Transverse colon (tissue), 4 donors: ENCODE data around the gene MSLN. TPM values are rescaled to one million over a fixed set of nuclear protein-coding genes. Genes with fewer than 3 reads are reported as not detected.

Experiments
- DNase-seq: peaks from one replicate; pipeline ENCODE4 v3.0.0-alpha.2; 2019
- H3K27ac ChIP-seq, 4 donors: fragments of 200-600 bp; sonication (generic); 2 replicates each; pipeline ENCODE4 v1.5.1; 2016 to 2018; ENCODE audit warnings: inconsistent platforms in 4 of 4
- H3K27me3 ChIP-seq: fragments of 200-600 bp; sonication (generic); 2 replicates; pipeline ENCODE4 v1.5.1; 2017; ENCODE audit warnings: inconsistent platforms
- H3K36me3 ChIP-seq, 4 donors: fragments of 200-600 bp; sonication (generic); 2 replicates each; pipeline ENCODE4 v1.5.1; 2017 to 2019; ENCODE audit warnings: inconsistent platforms in 4 of 4
- H3K4me1 ChIP-seq, 4 donors: fragments of 200-600 bp; sonication (generic); 2 replicates each; pipeline ENCODE4 v1.5.1; 2017 to 2020; ENCODE audit warnings: inconsistent platforms in 4 of 4
- H3K4me3 ChIP-seq, 4 donors: fragments of 200-600 bp; sonication (generic); 1 replicate in 1 of 4; 2 replicates in 3 of 4; pipeline versions ENCODE4 v1.5.1 to v1.6.1; 2017 to 2019; ENCODE audit warnings: inconsistent platforms in 4 of 4
- H3K9me3 ChIP-seq, 2 donors: fragments of 200-600 bp; sonication (generic); 2 replicates each; pipeline ENCODE4 v1.5.1; 2017 to 2019; ENCODE audit warnings: inconsistent platforms in 2 of 2
- EP300 ChIP-seq: sonication (generic); formaldehyde crosslinking; IDR thresholded peaks from one replicate; pipeline ENCODE4 v1.6.1; 2017; ENCODE audit warnings: antibody characterized with exemption, low read depth
- POLR2A ChIP-seq: fragments of 450-650 bp; IDR thresholded peaks from one replicate; pipeline ENCODE4 v1.6.1; 2016; ENCODE audit warnings: antibody characterized with exemption, mild to moderate bottlenecking, moderate library complexity
- POLR2AphosphoS5 ChIP-seq, 3 donors: sonication (generic); formaldehyde crosslinking; IDR thresholded peaks; one replicate each; pipeline ENCODE4 v1.6.1; 2016; ENCODE audit warnings: antibody characterized with exemption in 3 of 3
- WGBS, 2 donors: methylation state at CpG; one replicate each; pipeline ENCODE4 v1.1.5; 2018; ENCODE audit warnings: low coverage in 1 of 2; 5-methylcytosine and 5-hydroxymethylcytosine counted together
- in situ Hi-C, 4 donors: fragments of 200-750 bp; cut with MboI; loops; one replicate each; pipeline versions ENCODE4 v1.15.0 to v1.15.1; 2017; ENCODE audit warnings: low sequenced_read_pairs in 3 of 4, low pct_ligation_motif_present in 1 of 4, low pct_unique_long_range_greater_than_20kb in 1 of 4
- intact Hi-C: fragments of 100-400 bp; cut with DNase I; formaldehyde crosslinking; loops from one replicate; pipeline ENCODE4 v1.15.1; 2023; ENCODE audit warnings: low total_unique reads
- total RNA-seq, 4 donors: library from RNA; depleted of rRNA; stranded (reverse); fragments of >200 nt; gene quantifications; one replicate each; pipeline ENCODE4 v1.1.0, GENCODE V29; 2016
- TF ChIP-seq, protein P1 (sequence below), 5 experiments: fragments of 200-600 bp in 3 of 5; fragments of 450-650 bp in 2 of 5; sonication (generic) in 3 of 5; IDR thresholded peaks; 1 replicate in 2 of 5; 2 replicates in 3 of 5; pipeline ENCODE4 v1.5.1; 2016 to 2017; ENCODE audit warnings: antibody characterized with exemption in 5 of 5, inconsistent platforms in 3 of 5, mild to moderate bottlenecking in 2 of 5, moderate library complexity in 1 of 5

The MSLN gene
- total RNA-seq, 4 donors from 2014 or later = 4.9 to 21.2 (median 10.3) TPM; not detected in 1

DNA sequence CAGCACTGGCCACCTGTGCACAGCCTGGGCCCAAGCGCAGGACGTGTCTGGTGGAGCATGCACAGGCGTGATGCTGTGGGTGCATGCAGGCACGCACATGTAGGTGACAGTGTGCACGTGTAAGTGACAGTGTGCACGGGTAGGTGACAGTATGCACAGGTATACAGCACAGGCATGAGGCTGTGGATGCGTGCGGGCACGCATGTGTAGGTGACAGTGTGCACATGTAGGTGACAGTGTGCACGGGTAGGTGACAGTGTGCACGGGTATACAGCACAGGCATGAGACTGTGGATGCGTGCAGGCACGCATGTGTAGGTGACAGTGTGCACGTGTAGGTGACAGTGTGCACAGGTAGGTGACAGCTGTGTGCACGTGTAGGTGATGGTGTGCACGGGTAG lies 19.8 kb downstream of the MSLN start:
- Histone ChIP-seq H3K36me3 (no peaks in the 10 kb centered on the region), H3K4me3 (no peak overlapping the region), H3K27ac (no peak overlapping the region), H3K27me3 (peaks cover 73% of the 10 kb centered on the region), H3K9me3 (no peaks in the 10 kb centered on the region), H3K4me1 (no peaks in the 10 kb centered on the region)
- intact Hi-C loops = no loop called here
- WGBS, 2 donors = 88% methylated on average over 16 of the region's 16 CpGs; no CpG with 5 or more reads in 1 of the 2 donors
- in situ Hi-C loops = loop anchor here in 1 of 4 donors (10.0 kb wide), 1 partner anchor 65 kb away; the partner anchor contains the start of gene METRN
- TF ChIP-seq, protein P1, sequence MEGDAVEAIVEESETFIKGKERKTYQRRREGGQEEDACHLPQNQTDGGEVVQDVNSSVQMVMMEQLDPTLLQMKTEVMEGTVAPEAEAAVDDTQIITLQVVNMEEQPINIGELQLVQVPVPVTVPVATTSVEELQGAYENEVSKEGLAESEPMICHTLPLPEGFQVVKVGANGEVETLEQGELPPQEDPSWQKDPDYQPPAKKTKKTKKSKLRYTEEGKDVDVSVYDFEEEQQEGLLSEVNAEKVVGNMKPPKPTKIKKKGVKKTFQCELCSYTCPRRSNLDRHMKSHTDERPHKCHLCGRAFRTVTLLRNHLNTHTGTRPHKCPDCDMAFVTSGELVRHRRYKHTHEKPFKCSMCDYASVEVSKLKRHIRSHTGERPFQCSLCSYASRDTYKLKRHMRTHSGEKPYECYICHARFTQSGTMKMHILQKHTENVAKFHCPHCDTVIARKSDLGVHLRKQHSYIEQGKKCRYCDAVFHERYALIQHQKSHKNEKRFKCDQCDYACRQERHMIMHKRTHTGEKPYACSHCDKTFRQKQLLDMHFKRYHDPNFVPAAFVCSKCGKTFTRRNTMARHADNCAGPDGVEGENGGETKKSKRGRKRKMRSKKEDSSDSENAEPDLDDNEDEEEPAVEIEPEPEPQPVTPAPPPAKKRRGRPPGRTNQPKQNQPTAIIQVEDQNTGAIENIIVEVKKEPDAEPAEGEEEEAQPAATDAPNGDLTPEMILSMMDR (IDR thresholded peaks at IDR 0.05) = no peak
- no peak for TF ChIP-seq POLR2A
- no peak for TF ChIP-seq EP300
- DNase-seq = no peak

DNA sequence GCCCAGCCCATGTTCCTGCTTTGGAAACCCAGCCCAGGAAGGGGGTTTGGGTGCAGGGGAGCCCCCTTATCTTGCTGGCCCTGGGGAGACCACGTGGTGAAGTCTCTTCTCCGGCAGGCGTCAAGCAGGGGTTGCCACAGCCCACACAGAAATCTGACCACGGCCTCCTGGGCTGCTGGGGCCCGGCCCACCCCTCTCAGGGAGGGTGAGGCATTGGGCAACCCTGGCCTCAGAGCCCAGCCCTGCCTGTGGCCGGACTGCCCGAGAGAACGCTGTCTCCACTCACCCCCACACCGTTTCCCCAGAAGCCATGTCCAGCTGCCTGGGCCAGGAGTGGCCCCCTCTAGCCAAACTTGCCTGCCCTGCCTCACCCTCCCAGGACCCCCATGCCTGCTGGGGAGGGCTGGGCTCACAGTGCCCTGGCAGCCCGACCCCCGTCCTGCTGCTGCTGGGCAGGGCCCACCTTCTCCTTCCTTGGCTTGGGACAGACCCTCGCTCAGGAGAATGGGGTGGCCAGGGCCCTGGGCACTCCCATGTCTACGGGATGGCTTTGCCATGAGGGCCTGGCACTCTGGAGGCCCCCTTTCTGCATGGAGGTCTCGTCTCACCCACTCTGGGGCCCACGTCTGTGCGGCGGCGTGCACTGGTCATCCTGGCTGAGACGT lies 20.9 kb downstream of the MSLN start:
- intact Hi-C loops (no loop called here), in situ Hi-C loops (loop anchor here in 1 of 4 donors (10.0 kb wide), 1 partner anchor 67 kb away; the partner anchor contains the start of gene METRN)
- Histone ChIP-seq H3K27me3 (peaks cover 63% of the 10 kb centered on the region), H3K4me3 (no peak overlapping the region), H3K4me1 (no peaks in the 10 kb centered on the region), H3K27ac (no peak overlapping the region), H3K36me3 (no peaks in the 10 kb centered on the region), H3K9me3 (no peaks in the 10 kb centered on the region)
- TF ChIP-seq POLR2AphosphoS5 (IDR thresholded peaks at IDR 0.05) = no peak
- no peak for TF ChIP-seq EP300
- TF ChIP-seq POLR2A = no peak
- TF ChIP-seq, protein P1 (IDR thresholded peaks at IDR 0.05) = no peak
- 69% methylated on average over 19 of the region's 19 CpGs; no CpG with 5 or more reads in 1 of the 2 donors for WGBS, 2 donors
- DNase-seq = no peak

DNA sequence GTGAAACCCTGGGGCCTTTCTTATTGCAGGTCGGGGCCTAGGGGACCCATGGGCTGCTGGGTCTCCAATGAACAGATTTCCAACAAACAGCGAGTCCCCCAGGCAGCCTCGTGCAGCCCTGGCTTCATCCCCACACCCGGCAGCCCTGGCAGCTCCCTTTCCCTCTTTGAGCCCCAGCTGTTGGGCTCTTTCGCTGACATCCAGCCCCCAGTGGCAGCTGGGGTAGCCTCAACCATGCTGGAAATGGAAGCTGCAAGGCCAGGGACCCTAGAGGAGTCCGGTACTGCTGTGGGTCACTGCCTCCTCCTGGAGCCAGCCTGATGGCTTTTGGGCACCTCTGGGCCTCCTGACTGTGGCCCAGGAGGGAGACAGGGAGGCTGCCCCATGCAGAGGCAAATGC lies 21.7 kb downstream of the MSLN start:
- WGBS, 2 donors = 55% methylated on average over 6 of the region's 6 CpGs; no CpG with 5 or more reads in 1 of the 2 donors
- no peak overlapping the region for H3K4me3 ChIP-seq
- no peaks in the 10 kb centered on the region for H3K9me3 ChIP-seq
- no peak overlapping the region for H3K27ac ChIP-seq
- intact Hi-C loops = no loop called here
- peaks cover 4 to 5% (median 4%) of the 10 kb centered on the region in 4 donors for H3K4me1 ChIP-seq
- no peak for TF ChIP-seq POLR2AphosphoS5 (IDR thresholded peaks at IDR 0.05)
- no peak for TF ChIP-seq EP300
- TF ChIP-seq, protein P1 (IDR thresholded peaks at IDR 0.05) = no peak
- TF ChIP-seq POLR2A = no peak
- in situ Hi-C loops = loop anchor here in 1 of 4 donors (10.0 kb wide), 1 partner anchor 67 kb away; the partner anchor contains the start of gene METRN
- no peak for DNase-seq
- peaks cover 57% of the 10 kb centered on the region for H3K27me3 ChIP-seq
- no peaks in the 10 kb centered on the region for H3K36me3 ChIP-seq

DNA sequence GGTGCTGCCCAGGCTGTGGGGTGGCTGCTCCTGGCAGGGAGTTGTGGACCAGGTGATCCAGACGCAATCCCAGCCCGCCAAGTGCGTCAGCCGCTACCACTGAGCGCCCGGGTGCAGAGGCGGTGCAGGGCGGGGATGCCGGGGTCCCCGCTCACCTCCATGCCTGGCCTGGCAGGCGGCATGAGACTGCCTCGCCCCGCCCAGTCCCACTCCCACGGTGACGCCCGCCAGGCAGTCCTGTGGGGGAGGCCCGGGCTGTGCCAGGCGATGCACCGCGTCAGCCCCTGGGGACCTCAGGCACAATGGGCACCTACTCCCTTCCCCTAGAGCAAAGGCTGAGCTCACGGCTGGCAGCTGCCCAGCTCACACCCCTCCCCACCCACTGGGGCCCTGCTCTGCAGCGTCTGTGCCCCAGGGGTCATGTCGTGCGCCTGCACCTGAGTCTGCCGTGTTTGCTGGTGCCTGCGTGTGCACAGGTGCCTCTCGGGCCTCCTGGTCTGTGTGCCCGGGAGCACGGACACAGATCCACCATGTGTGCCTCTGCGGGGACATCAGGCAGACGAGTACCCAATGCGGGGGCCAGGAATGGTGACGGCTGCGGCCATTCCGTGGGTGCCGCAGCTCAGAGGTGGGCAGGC lies 22.4 kb downstream of the MSLN start:
- H3K4me3 ChIP-seq = no peak overlapping the region
- intact Hi-C loops (no loop called here), in situ Hi-C loops (loop anchor here in 1 of 4 donors (10.0 kb wide), 1 partner anchor 68 kb away; the partner anchor contains the start of gene METRN)
- no peak overlapping the region for H3K27ac ChIP-seq
- peaks cover 8 to 10% (median 9%) of the 10 kb centered on the region in 4 donors for H3K4me1 ChIP-seq
- H3K36me3 ChIP-seq = no peaks in the 10 kb centered on the region
- no peaks in the 10 kb centered on the region for H3K9me3 ChIP-seq
- peaks cover 50% of the 10 kb centered on the region for H3K27me3 ChIP-seq
- TF ChIP-seq POLR2AphosphoS5 (IDR thresholded peaks at IDR 0.05) (no peak), POLR2A (no peak), EP300 (no peak)
- TF ChIP-seq, protein P1 (IDR thresholded peaks at IDR 0.05) = no peak
- WGBS, 2 donors = 44% methylated on average over 34 of the region's 36 CpGs; no CpG with 5 or more reads in 1 of the 2 donors
- no peak for DNase-seq
